Effector memory CD8-positive, alpha-beta T cell (primary cell): ENCODE data around the gene KAT8.

Experiments
- ATAC-seq: fragments of 150-1000 bp; cut with Tn5 transposase; replicated peaks from 2 replicates; pipeline ENCODE4 v1.10.0; 2021; ENCODE audit warnings: mild to moderate bottlenecking, moderate library complexity
- DNase-seq, 3 experiments: peaks; one replicate each; pipeline ENCODE4 v3.0.0; 2021
- H3K27ac Mint-ChIP-seq, 2 donors: one replicate each; pipeline ENCODE4 v1.8.0; 2022; ENCODE audit warnings: mild to moderate bottlenecking in 2 of 2, mixed read lengths in 2 of 2, moderate library complexity in 2 of 2
- H3K27me3 Mint-ChIP-seq, 2 donors: one replicate each; pipeline ENCODE4 v1.8.0; 2022; ENCODE audit warnings: mixed read lengths in 2 of 2
- H3K36me3 Mint-ChIP-seq: one replicate; pipeline ENCODE4 v1.8.0; 2022; ENCODE audit warnings: mild to moderate bottlenecking, moderate library complexity, mixed read lengths; ENCODE audit not compliant: insufficient read depth
- H3K4me1 Mint-ChIP-seq, 2 donors: one replicate each; pipeline ENCODE4 v1.8.0; 2022; ENCODE audit warnings: low read depth in 2 of 2, mixed read lengths in 2 of 2
- H3K4me3 Mint-ChIP-seq, 2 donors: one replicate each; pipeline ENCODE4 v1.8.0; 2022; ENCODE audit warnings: mild to moderate bottlenecking in 2 of 2, mixed read lengths in 2 of 2, moderate library complexity in 2 of 2
- H3K9me3 Mint-ChIP-seq, 2 donors: one replicate each; pipeline ENCODE4 v1.8.0; 2022; ENCODE audit warnings: mixed read lengths in 2 of 2

The KAT8 gene

GRCh38 chr16:31106509-31107464 lies 10.7 kb upstream of the KAT8 start:
- no peaks in the 10 kb centered on the region for H3K9me3 Mint-ChIP-seq
- no peak for DNase-seq
- no peak for ATAC-seq
- no peak overlapping the region for H3K4me3 Mint-ChIP-seq
- H3K36me3 Mint-ChIP-seq, result peaks cover 14% of the 10 kb centered on the region
- H3K27me3 Mint-ChIP-seq, result no peaks in the 10 kb centered on the region
- peak overlapping the region; percentile 53 to 54 for H3K27ac Mint-ChIP-seq
- peaks cover 11 to 13% of the 10 kb centered on the region in 2 donors for H3K4me1 Mint-ChIP-seq

GRCh38 chr16:31107465-31107867 lies 10.0 kb upstream of the KAT8 start:
- ATAC-seq, result no peak
- H3K27ac Mint-ChIP-seq, result peak overlapping the region; percentile 53 to 54
- no peak for DNase-seq

GRCh38 chr16:31108035-31108793 lies 9.2 kb upstream of the KAT8 start, which contains the start of gene BCKDK:
Gene BCKDK (plus strand): TSS chr16:31108386. CDS start chr16:31109224, 838 bp downstream.
- DNase-seq, result peak; percentile 27 to 43 (median 32)
- peaks cover 18% of the 10 kb centered on the region for H3K36me3 Mint-ChIP-seq

More at GRCh38 chr16:31107465-31107867, 10.0 kb upstream of the KAT8 start:
- no peaks in the 10 kb centered on the region for H3K27me3 Mint-ChIP-seq
- peaks cover 19% of the 10 kb centered on the region for H3K36me3 Mint-ChIP-seq
- H3K4me1 Mint-ChIP-seq, result peaks cover 11 to 13% of the 10 kb centered on the region in 2 donors
- peak overlapping the region; percentile 86 to 88 for H3K4me3 Mint-ChIP-seq
- H3K9me3 Mint-ChIP-seq, result no peaks in the 10 kb centered on the region

GRCh38 chr16:31108794-31109558 lies 8.5 kb upstream of the KAT8 start:
- H3K9me3 Mint-ChIP-seq, result no peaks in the 10 kb centered on the region
- ATAC-seq, result no peak
- H3K4me1 Mint-ChIP-seq, result peaks cover 11 to 13% of the 10 kb centered on the region in 2 donors
- H3K36me3 Mint-ChIP-seq, result peaks cover 18% of the 10 kb centered on the region
- H3K4me3 Mint-ChIP-seq, result peak overlapping the region; percentile 86 to 88
- H3K27me3 Mint-ChIP-seq, result no peaks in the 10 kb centered on the region
- H3K27ac Mint-ChIP-seq, result peak overlapping the region; percentile 52 to 83
- no peak for DNase-seq

More at GRCh38 chr16:31108035-31108793, 9.2 kb upstream of the KAT8 start, which contains the start of gene BCKDK:
- H3K4me3 Mint-ChIP-seq, result peak within 1 kb of the TSS; percentile 86 to 88
- ATAC-seq, result peak; percentile 70
- no peaks in the 10 kb centered on the region for H3K27me3 Mint-ChIP-seq
- H3K27ac Mint-ChIP-seq, result peak within 1 kb of the TSS; percentile 54 to 83
- H3K9me3 Mint-ChIP-seq, result no peaks in the 10 kb centered on the region
- peaks cover 11 to 13% of the 10 kb centered on the region in 2 donors for H3K4me1 Mint-ChIP-seq

- H3K4me3 Mint-ChIP-seq, result peak overlapping the region; percentile 71 to 80
- ATAC-seq, result no peak
- DNase-seq, result no peak
- H3K36me3 Mint-ChIP-seq, result peaks cover 18% of the 10 kb centered on the region
- no peaks in the 10 kb centered on the region for H3K9me3 Mint-ChIP-seq
- H3K27ac Mint-ChIP-seq, result peak overlapping the region; percentile 52 to 83
- peaks cover 11 to 13% of the 10 kb centered on the region in 2 donors for H3K4me1 Mint-ChIP-seq
- H3K27me3 Mint-ChIP-seq, result no peaks in the 10 kb centered on the region
Measured at GRCh38 chr16:31109622-31110021, 7.8 kb upstream of the KAT8 start.

- ATAC-seq, result no peak
- Mint-ChIP-seq H3K4me3 (peak overlapping the region in 1 of 2 donors; percentile 71), H3K9me3 (no peaks in the 10 kb centered on the region), H3K4me1 (peaks cover 11 to 13% of the 10 kb centered on the region in 2 donors), H3K27me3 (no peaks in the 10 kb centered on the region), H3K36me3 (peaks cover 18% of the 10 kb centered on the region), H3K27ac (peak overlapping the region in 1 of 2 donors; percentile 52)
- no peak for DNase-seq
Measured at GRCh38 chr16:31110106-31111034, 7.1 kb upstream of the KAT8 start.

- ATAC-seq (no peak), DNase-seq (no peak)
- Mint-ChIP-seq H3K36me3 (peaks cover 21% of the 10 kb centered on the region), H3K4me1 (peaks cover 6 to 13% of the 10 kb centered on the region in 2 donors), H3K9me3 (no peaks in the 10 kb centered on the region), H3K27me3 (no peaks in the 10 kb centered on the region), H3K4me3 (no peak overlapping the region), H3K27ac (no peak overlapping the region)
Measured at GRCh38 chr16:31111881-31112466, 5.5 kb upstream of the KAT8 start.

GRCh38 chr16:31112711-31113110 lies 4.8 kb upstream of the KAT8 start:
- no peaks in the 10 kb centered on the region for H3K27me3 Mint-ChIP-seq
- DNase-seq, result no peak
- no peaks in the 10 kb centered on the region for H3K9me3 Mint-ChIP-seq
- no peak overlapping the region for H3K27ac Mint-ChIP-seq
- H3K36me3 Mint-ChIP-seq, result peaks cover 26% of the 10 kb centered on the region
- no peak overlapping the region for H3K4me3 Mint-ChIP-seq
- ATAC-seq, result no peak
- peaks cover 4 to 13% of the 10 kb centered on the region in 2 donors for H3K4me1 Mint-ChIP-seq

GRCh38 chr16:31113121-31114120 lies 4.0 kb upstream of the KAT8 start:
- Mint-ChIP-seq H3K36me3 (peaks cover 29% of the 10 kb centered on the region), H3K9me3 (no peaks in the 10 kb centered on the region), H3K27ac (peak overlapping the region; percentile 7 to 22), H3K4me3 (no peak overlapping the region), H3K27me3 (no peaks in the 10 kb centered on the region), H3K4me1 (peaks cover 6 to 15% of the 10 kb centered on the region in 2 donors)
- ATAC-seq (no peak), DNase-seq (no peak)

- no peak for ATAC-seq
- peaks cover 9 to 15% of the 10 kb centered on the region in 2 donors for H3K4me1 Mint-ChIP-seq
- H3K36me3 Mint-ChIP-seq, result peaks cover 36% of the 10 kb centered on the region
- H3K27ac Mint-ChIP-seq, result no peak overlapping the region
- DNase-seq, result no peak
- no peaks in the 10 kb centered on the region for H3K9me3 Mint-ChIP-seq
- no peak overlapping the region for H3K4me3 Mint-ChIP-seq
- no peaks in the 10 kb centered on the region for H3K27me3 Mint-ChIP-seq
Measured at GRCh38 chr16:31114468-31114867, 3.0 kb upstream of the KAT8 start.
